Measurements from ENCODE around the gene HSPA8. TPM values are rescaled to one million over a fixed set of nuclear protein-coding genes. Genes with fewer than 3 reads are reported as not detected.

HSPA8 gene
- 1,179 and 1,188 TPM in 2 replicates for total RNA-seq (2014; rRNA removed; shearing (Covaris generic))

DNA sequence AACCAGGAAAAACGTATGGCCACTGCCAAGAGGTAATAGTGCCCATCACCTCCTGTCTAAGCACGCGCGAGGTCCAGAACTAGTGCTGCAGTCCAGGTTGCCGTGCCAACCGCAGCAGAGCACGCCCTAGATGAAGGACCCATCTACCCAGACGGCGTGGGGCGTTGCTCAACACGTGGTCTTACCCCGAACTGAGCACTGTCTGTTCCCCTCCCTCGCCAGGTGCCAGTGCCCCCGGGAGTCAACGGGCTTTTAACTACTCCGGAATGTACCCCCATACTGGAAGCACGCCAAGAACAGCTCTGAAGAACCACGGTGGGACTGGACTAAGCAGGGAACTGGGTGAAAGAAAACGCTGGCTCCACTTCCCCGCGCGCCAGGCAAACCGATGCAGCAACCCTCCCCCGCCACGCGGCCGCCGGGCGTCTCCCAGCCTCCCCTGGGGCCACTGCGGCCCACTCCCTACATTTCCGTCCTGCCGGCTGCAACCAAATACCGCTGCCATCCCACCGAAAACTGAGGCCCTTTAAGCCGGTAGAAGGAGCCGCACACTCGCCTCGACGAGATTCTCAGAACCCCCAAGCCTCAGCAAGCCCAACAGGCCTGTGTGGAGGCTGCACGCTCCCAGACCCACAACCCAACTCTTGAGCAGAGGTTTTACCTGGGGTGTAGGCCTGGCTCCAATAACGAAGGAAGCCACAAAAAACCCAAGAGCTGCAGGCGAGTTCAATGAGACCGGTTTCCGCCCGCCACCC, at the start of gene HSPA8:
Gene HSPA8, minus strand, starts transcription at position 734 of the 755 bp plus-strand sequence. CDS start 812 bp downstream, outside the sequence.

Small RNAs within 50 kb of the gene (small RNA-seq; reads per million reads assigned to genes)
- gene RPL31P47, result not detected
- not detected for gene SNORD14C
- gene SNORD14D, result not detected
- gene SNORD14E, result 329 reads per million, percentile 98 among the genes with 10 or more reads in this experiment

Other genes with a start within 250 kb of the HSPA8 start
- not detected in 2 replicates for gene CRTAM, start 223.6 kb downstream of the HSPA8 start, total RNA-seq (2014; rRNA removed; shearing (Covaris generic))
- gene JHY, start 179.4 kb downstream of the HSPA8 start, total RNA-seq (2014; rRNA removed; shearing (Covaris generic)), result 2.2 and 2.5 TPM in 2 replicates
- gene BSX, start 80.3 kb downstream of the HSPA8 start, total RNA-seq (2014; rRNA removed; shearing (Covaris generic)), result not detected in 2 replicates
- 9.8 and 12.7 TPM in 2 replicates for gene CLMP, start 133.1 kb upstream of the HSPA8 start, total RNA-seq (2014; rRNA removed; shearing (Covaris generic))